Immature natural killer cell (primary cell): ENCODE measurements around the gene RAB20. TPM values are rescaled to one million over a fixed set of nuclear protein-coding genes. Genes with fewer than 3 reads are reported as not detected.
A peak's percentile ranks its signal among the peaks of the same experiment; 100 is the strongest.

Experiments
- DNase-seq, 3 donors: peaks; one replicate each; pipeline ENCODE4 v3.0.0; 2022; ENCODE audit warnings: mixed read lengths in 1 of 3
- H3K27ac Mint-ChIP-seq, 6 donors: one replicate each; pipeline ENCODE4 v1.8.0; 2020; ENCODE audit warnings: mixed read lengths in 6 of 6, mild to moderate bottlenecking in 5 of 6, inconsistent platforms in 4 of 6, moderate library complexity in 3 of 6
- H3K27me3 Mint-ChIP-seq, 3 donors: one replicate each; pipeline ENCODE4 v1.8.0; 2020 to 2021; ENCODE audit warnings: low read depth in 3 of 3, mild to moderate bottlenecking in 3 of 3, mixed read lengths in 3 of 3, moderate library complexity in 3 of 3, inconsistent platforms in 1 of 3
- H3K36me3 Mint-ChIP-seq, 3 donors: one replicate each; pipeline ENCODE4 v1.8.0; 2020; ENCODE audit warnings: mixed read lengths in 3 of 3, inconsistent platforms in 2 of 3, mild to moderate bottlenecking in 2 of 3
- H3K4me1 Mint-ChIP-seq, 2 donors: one replicate each; pipeline ENCODE4 v1.8.0; 2020; ENCODE audit warnings: inconsistent platforms in 2 of 2, mild to moderate bottlenecking in 2 of 2, mixed read lengths in 2 of 2, moderate library complexity in 1 of 2
- H3K4me3 Mint-ChIP-seq, 5 donors: one replicate each; pipeline ENCODE4 v1.8.0; 2020; ENCODE audit warnings: mild to moderate bottlenecking in 5 of 5, mixed read lengths in 5 of 5, inconsistent platforms in 3 of 5, moderate library complexity in 3 of 5
- H3K9me3 Mint-ChIP-seq, 6 donors: one replicate each; pipeline ENCODE4 v1.8.0; 2020; ENCODE audit warnings: mild to moderate bottlenecking in 6 of 6, mixed read lengths in 6 of 6, inconsistent platforms in 4 of 6, moderate library complexity in 3 of 6
- polyA plus RNA-seq, 3 donors: library from polyadenylated mRNA; unstranded; fragments of 300-500 nt; fragmentation: Illumina TruSeq; gene quantifications; one replicate each; pipeline ENCODE4 v1.2.3, GENCODE V29; 2021

Gene RAB20
- polyA plus RNA-seq, 3 donors from 2014 or later = 0.39 to 2.7 (median 0.52) TPM

- Mint-ChIP-seq H3K9me3 (no peaks in the 10 kb centered on the region), H3K4me1 (peaks cover 14 to 28% of the 10 kb centered on the region in 2 donors), H3K4me3 (peak overlapping the region in 1 of 5 donors; percentile 46), H3K36me3 (no peaks in the 10 kb centered on the region), H3K27me3 (peaks cover 2 to 5% (median 4%) of the 10 kb centered on the region in 3 donors), H3K27ac (no peak overlapping the region)
- DNase-seq = no peak
Observed at GRCh38 chr13:110525328-110526319, 35.9 kb downstream of the RAB20 start.

- Mint-ChIP-seq H3K27ac (peak overlapping the region in 1 of 6 donors; percentile 16), H3K36me3 (no peaks in the 10 kb centered on the region), H3K4me1 (peaks cover 14 to 28% of the 10 kb centered on the region in 2 donors), H3K27me3 (peaks cover 2 to 7% (median 4%) of the 10 kb centered on the region in 3 donors), H3K9me3 (no peaks in the 10 kb centered on the region), H3K4me3 (peak overlapping the region in 2 of 5 donors; percentile 36 to 51)
- no peak for DNase-seq
Observed at GRCh38 chr13:110524541-110525257, 36.8 kb downstream of the RAB20 start.

- H3K27ac Mint-ChIP-seq = peak overlapping the region in 1 of 6 donors; percentile 16
- peak overlapping the region in 1 of 5 donors; percentile 51 for H3K4me3 Mint-ChIP-seq
Observed at GRCh38 chr13:110523838-110524540, 37.5 kb downstream of the RAB20 start.

GRCh38 chr13:110523180-110523579, 38.3 kb downstream of the RAB20 start:
- no peak overlapping the region for H3K27ac Mint-ChIP-seq
- no peaks in the 10 kb centered on the region for H3K9me3 Mint-ChIP-seq
- H3K4me1 Mint-ChIP-seq = peaks cover 14 to 28% of the 10 kb centered on the region in 2 donors

More at GRCh38 chr13:110523838-110524540, 37.5 kb downstream of the RAB20 start:
- Mint-ChIP-seq H3K4me1 (peaks cover 14 to 28% of the 10 kb centered on the region in 2 donors), H3K27me3 (peaks cover 2 to 7% (median 4%) of the 10 kb centered on the region in 3 donors), H3K9me3 (no peaks in the 10 kb centered on the region), H3K36me3 (no peaks in the 10 kb centered on the region)
- no peak for DNase-seq

GRCh38 chr13:110522721-110523120, 38.8 kb downstream of the RAB20 start:
- H3K9me3 Mint-ChIP-seq = no peaks in the 10 kb centered on the region
- no peak overlapping the region for H3K4me3 Mint-ChIP-seq
- H3K27me3 Mint-ChIP-seq = peaks cover 2 to 7% (median 4%) of the 10 kb centered on the region in 3 donors
- DNase-seq = no peak
- peaks cover 14 to 28% of the 10 kb centered on the region in 2 donors for H3K4me1 Mint-ChIP-seq
- no peak overlapping the region for H3K27ac Mint-ChIP-seq
- no peaks in the 10 kb centered on the region for H3K36me3 Mint-ChIP-seq

More at GRCh38 chr13:110523180-110523579, 38.3 kb downstream of the RAB20 start:
- no peak for DNase-seq
- Mint-ChIP-seq H3K4me3 (no peak overlapping the region), H3K27me3 (peaks cover 2 to 7% (median 4%) of the 10 kb centered on the region in 3 donors), H3K36me3 (no peaks in the 10 kb centered on the region)

- peaks cover 14 to 28% of the 10 kb centered on the region in 2 donors for H3K4me1 Mint-ChIP-seq
- no peak overlapping the region for H3K27ac Mint-ChIP-seq
- DNase-seq = no peak
- H3K36me3 Mint-ChIP-seq = no peaks in the 10 kb centered on the region
- H3K4me3 Mint-ChIP-seq = no peak overlapping the region
- no peaks in the 10 kb centered on the region for H3K9me3 Mint-ChIP-seq
- peaks cover 2 to 7% (median 4%) of the 10 kb centered on the region in 3 donors for H3K27me3 Mint-ChIP-seq
Observed at GRCh38 chr13:110521946-110522345, 39.6 kb downstream of the RAB20 start.

- Mint-ChIP-seq H3K27me3 (peaks cover 2 to 5% (median 4%) of the 10 kb centered on the region in 3 donors), H3K4me3 (no peak overlapping the region), H3K4me1 (peaks cover 14 to 24% of the 10 kb centered on the region in 2 donors), H3K36me3 (no peaks in the 10 kb centered on the region), H3K9me3 (no peaks in the 10 kb centered on the region), H3K27ac (no peak overlapping the region)
- no peak for DNase-seq
Observed at GRCh38 chr13:110521296-110521680, 40.2 kb downstream of the RAB20 start.

GRCh38 chr13:110520431-110521295, 40.9 kb downstream of the RAB20 start:
- H3K27me3 Mint-ChIP-seq = peaks cover 2 to 5% (median 4%) of the 10 kb centered on the region in 3 donors
- H3K4me1 Mint-ChIP-seq = peaks cover 14 to 18% of the 10 kb centered on the region in 2 donors
- H3K4me3 Mint-ChIP-seq = no peak overlapping the region
- no peaks in the 10 kb centered on the region for H3K36me3 Mint-ChIP-seq
- H3K27ac Mint-ChIP-seq = no peak overlapping the region
- no peaks in the 10 kb centered on the region for H3K9me3 Mint-ChIP-seq
- DNase-seq = no peak

- Mint-ChIP-seq H3K9me3 (no peaks in the 10 kb centered on the region), H3K36me3 (no peaks in the 10 kb centered on the region), H3K4me1 (peaks cover 4 to 6% of the 10 kb centered on the region in 2 donors), H3K27ac (no peak overlapping the region), H3K4me3 (no peak overlapping the region), H3K27me3 (peaks cover 2 to 4% (median 3%) of the 10 kb centered on the region in 3 donors)
- DNase-seq = no peak
Observed at GRCh38 chr13:110519506-110519905, 42.0 kb downstream of the RAB20 start.

- peaks cover 0 to 2% of the 10 kb centered on the region in 2 donors for H3K4me1 Mint-ChIP-seq
- peaks cover 0 to 3% (median 0%) of the 10 kb centered on the region in 3 donors for H3K27me3 Mint-ChIP-seq
- H3K4me3 Mint-ChIP-seq = no peak overlapping the region
- H3K9me3 Mint-ChIP-seq = no peaks in the 10 kb centered on the region
- H3K27ac Mint-ChIP-seq = no peak overlapping the region
- DNase-seq = no peak
- H3K36me3 Mint-ChIP-seq = no peaks in the 10 kb centered on the region
Observed at GRCh38 chr13:110519046-110519445, 42.5 kb downstream of the RAB20 start.

GRCh38 chr13:110518571-110518970, 43.0 kb downstream of the RAB20 start:
- Mint-ChIP-seq H3K4me1 (no peaks in the 10 kb centered on the region), H3K36me3 (no peaks in the 10 kb centered on the region), H3K27me3 (peaks cover 0 to 3% (median 0%) of the 10 kb centered on the region in 3 donors), H3K27ac (no peak overlapping the region), H3K9me3 (no peaks in the 10 kb centered on the region), H3K4me3 (no peak overlapping the region)
- no peak for DNase-seq

GRCh38 chr13:110518226-110518525, 43.3 kb downstream of the RAB20 start:
- no peaks in the 10 kb centered on the region for H3K9me3 Mint-ChIP-seq
- no peaks in the 10 kb centered on the region for H3K4me1 Mint-ChIP-seq
- no peak for DNase-seq
- no peak overlapping the region for H3K4me3 Mint-ChIP-seq
- H3K36me3 Mint-ChIP-seq = no peaks in the 10 kb centered on the region
- H3K27ac Mint-ChIP-seq = no peak overlapping the region
- peaks cover 0 to 3% (median 0%) of the 10 kb centered on the region in 3 donors for H3K27me3 Mint-ChIP-seq
